ENCODE results near the gene CPLANE2. TPM values are rescaled to one million over a fixed set of nuclear protein-coding genes. Genes with fewer than 3 reads are reported as not detected.

The CPLANE2 gene
- total RNA-seq, 4 donors from 2014 or later: 6.6 to 45.8 (median 11.0) TPM

DNA sequence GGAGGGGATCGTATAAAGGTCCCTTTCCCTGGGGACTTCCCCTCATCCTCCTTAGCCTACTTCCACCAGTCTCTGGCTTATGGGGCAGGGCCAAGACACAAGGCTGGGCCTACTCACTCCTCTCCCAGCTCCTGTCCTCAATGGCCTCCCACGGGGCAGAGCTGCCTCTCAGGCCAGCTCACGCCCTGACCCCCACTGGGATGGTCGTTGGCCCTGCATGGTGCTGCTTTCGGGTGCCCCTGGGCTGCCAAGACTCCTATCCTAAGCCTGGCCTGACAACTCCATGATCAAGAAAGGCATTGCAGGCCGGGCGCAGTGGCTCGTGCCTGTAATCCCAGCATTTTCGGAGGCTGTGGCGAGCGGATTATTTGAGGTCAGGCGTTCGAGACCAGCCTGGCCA is 6.2 kb downstream of the CPLANE2 start:
- Histone ChIP-seq H3K36me3 (peaks cover 0 to 21% of the 10 kb centered on the region in 2 donors), H3K27me3 (peaks cover 27% of the 10 kb centered on the region), H3K27ac (no peak overlapping the region), H3K4me1 (peaks cover 0 to 19% (median under 1%) of the 10 kb centered on the region in 3 donors), H3K4me3 (no peak overlapping the region), H3K9me3 (peaks cover 0 to 12% (median 0%) of the 10 kb centered on the region in 3 donors)
- WGBS, 2 donors (ENCODE audit: low coverage in 1 of 2): 95% methylated on average over 4 of the region's 13 CpGs; no CpG with 5 or more reads in 1 of the 2 donors
- TF ChIP-seq, protein P1, sequence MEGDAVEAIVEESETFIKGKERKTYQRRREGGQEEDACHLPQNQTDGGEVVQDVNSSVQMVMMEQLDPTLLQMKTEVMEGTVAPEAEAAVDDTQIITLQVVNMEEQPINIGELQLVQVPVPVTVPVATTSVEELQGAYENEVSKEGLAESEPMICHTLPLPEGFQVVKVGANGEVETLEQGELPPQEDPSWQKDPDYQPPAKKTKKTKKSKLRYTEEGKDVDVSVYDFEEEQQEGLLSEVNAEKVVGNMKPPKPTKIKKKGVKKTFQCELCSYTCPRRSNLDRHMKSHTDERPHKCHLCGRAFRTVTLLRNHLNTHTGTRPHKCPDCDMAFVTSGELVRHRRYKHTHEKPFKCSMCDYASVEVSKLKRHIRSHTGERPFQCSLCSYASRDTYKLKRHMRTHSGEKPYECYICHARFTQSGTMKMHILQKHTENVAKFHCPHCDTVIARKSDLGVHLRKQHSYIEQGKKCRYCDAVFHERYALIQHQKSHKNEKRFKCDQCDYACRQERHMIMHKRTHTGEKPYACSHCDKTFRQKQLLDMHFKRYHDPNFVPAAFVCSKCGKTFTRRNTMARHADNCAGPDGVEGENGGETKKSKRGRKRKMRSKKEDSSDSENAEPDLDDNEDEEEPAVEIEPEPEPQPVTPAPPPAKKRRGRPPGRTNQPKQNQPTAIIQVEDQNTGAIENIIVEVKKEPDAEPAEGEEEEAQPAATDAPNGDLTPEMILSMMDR (IDR thresholded peaks at IDR 0.05): no peak
- TF ChIP-seq EP300 (IDR thresholded peaks at IDR 0.05): no peak
- no peak for TF ChIP-seq POLR2AphosphoS5 (IDR thresholded peaks at IDR 0.05)
- TF ChIP-seq POLR2A (IDR thresholded peaks at IDR 0.05): no peak
- ATAC-seq: no peak

DNA sequence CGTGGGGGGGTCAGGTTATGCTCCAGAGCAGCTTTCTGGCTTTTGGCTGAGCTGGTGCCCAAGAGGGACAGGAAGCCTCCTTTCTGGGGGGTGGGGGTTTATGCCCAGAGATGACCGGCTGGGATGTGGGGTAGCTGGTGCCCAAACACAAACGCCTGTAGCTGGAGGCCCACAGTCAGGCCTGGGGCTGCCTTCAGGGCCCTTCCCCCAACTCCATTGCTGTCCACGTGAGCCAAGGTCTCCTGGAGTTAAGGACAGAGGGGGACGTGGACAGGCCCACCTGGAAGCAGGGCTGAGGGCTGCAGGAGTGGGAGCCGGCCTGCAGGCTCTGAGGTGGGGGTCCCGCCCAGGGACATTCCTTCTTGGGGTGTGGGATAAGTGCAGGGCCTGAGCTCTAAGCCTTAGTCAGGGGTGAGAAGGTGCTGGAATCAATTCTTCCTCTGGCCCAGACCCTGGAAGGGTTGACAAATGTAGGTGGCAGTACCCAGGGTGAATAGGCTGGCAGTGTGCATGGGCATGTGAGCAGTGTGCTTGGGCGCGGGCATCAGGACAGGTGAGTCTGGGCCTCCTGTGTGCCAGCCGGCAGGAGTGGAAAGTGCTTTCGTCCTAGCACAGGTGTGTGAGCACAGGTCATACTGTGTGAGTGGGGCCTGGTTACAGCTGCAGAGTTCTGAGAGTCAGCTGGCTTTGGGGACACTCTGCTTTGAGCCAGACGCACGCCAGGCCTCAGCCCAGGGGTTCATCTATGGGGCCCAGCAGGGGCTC is 6.8 kb downstream of the CPLANE2 start:
- Histone ChIP-seq H3K27ac (no peak overlapping the region), H3K4me1 (peaks cover 0 to 17% (median 0%) of the 10 kb centered on the region in 3 donors), H3K27me3 (peaks cover 33% of the 10 kb centered on the region), H3K9me3 (peaks cover 0 to 12% (median 0%) of the 10 kb centered on the region in 3 donors), H3K36me3 (peaks cover 0 to 21% of the 10 kb centered on the region in 2 donors), H3K4me3 (no peak overlapping the region)
- ATAC-seq: no peak
- WGBS, 2 donors (ENCODE audit: low coverage in 1 of 2): 94 to 100% methylated on average over 1 to 6 of the region's 13 CpGs
- TF ChIP-seq, protein P1 (IDR thresholded peaks at IDR 0.05): no peak
- TF ChIP-seq POLR2AphosphoS5 (IDR thresholded peaks at IDR 0.05): no peak
- no peak for TF ChIP-seq EP300 (IDR thresholded peaks at IDR 0.05)
- no peak for TF ChIP-seq POLR2A (IDR thresholded peaks at IDR 0.05)

GRCh38 chr1:16226490-16227179 is 10.3 kb downstream of the CPLANE2 start:
- ATAC-seq: peak; percentile 31
- Histone ChIP-seq H3K36me3 (peaks cover 0 to 5% of the 10 kb centered on the region in 2 donors), H3K27ac (no peak overlapping the region), H3K4me3 (peak overlapping the region in 1 of 2 donors; percentile 29), H3K4me1 (peaks cover 0 to 17% (median 0%) of the 10 kb centered on the region in 3 donors), H3K9me3 (peaks cover 0 to 12% (median 0%) of the 10 kb centered on the region in 3 donors), H3K27me3 (peaks cover 34% of the 10 kb centered on the region)
- TF ChIP-seq POLR2A (IDR thresholded peaks at IDR 0.05): no peak
- TF ChIP-seq, protein P1 (IDR thresholded peaks at IDR 0.05): no peak
- WGBS, 2 donors (ENCODE audit: low coverage in 1 of 2): 11% methylated on average over 31 of the region's 46 CpGs; no CpG with 5 or more reads in 1 of the 2 donors

- WGBS, 2 donors (ENCODE audit: low coverage in 1 of 2): 80 to 88% methylated on average over 1 to 4 of the region's 7 CpGs
- H3K36me3 ChIP-seq: no peaks in the 10 kb centered on the region
- H3K4me3 ChIP-seq: no peak overlapping the region
- H3K9me3 ChIP-seq: peaks cover 0 to 12% (median 0%) of the 10 kb centered on the region in 3 donors
- H3K27ac ChIP-seq: no peak overlapping the region
- H3K27me3 ChIP-seq: peaks cover 34% of the 10 kb centered on the region
- no peak for ATAC-seq
- peaks cover 0 to 17% (median 0%) of the 10 kb centered on the region in 3 donors for H3K4me1 ChIP-seq
- TF ChIP-seq, protein P1 (IDR thresholded peaks at IDR 0.05): no peak
- TF ChIP-seq EP300 (IDR thresholded peaks at IDR 0.05) (no peak), POLR2A (IDR thresholded peaks at IDR 0.05) (no peak)
Observed at GRCh38 chr1:16226129-16226489, 10.9 kb downstream of the CPLANE2 start.

Measured in gastroesophageal sphincter (tissue), 4 donors.